ENCODE measurements around the gene SYNE2.

DNA sequence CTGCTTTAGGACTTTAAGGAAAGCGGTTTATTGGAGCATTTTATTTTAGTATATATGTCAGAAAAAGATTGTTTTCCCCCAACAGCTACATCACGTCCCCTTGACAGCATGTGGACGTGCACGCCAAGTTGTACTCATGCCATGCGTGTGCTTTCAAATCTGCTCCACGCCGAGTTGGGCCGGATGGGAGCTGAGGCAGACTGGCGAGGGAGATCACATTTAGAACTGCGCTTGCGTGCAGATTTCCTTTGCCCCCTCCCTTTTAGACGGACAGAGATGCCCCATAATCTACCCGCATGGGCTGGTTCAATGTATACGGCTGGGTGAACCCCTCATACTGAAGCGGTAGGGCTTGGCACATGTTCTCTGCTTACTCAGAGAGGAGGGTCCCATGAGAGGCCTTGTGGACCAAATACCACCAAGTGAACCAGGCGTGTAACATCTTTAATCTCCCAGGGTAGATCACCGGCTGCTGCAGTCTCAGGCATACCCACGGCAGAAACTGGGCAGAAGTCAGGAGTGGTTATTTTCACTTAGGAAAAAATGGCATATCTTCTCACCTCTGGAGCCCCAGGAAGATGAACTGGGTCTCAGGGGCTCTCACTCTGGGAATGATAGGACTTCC lies 349.2 kb downstream of the SYNE2 start:
- TF ChIP-seq, protein P1, sequence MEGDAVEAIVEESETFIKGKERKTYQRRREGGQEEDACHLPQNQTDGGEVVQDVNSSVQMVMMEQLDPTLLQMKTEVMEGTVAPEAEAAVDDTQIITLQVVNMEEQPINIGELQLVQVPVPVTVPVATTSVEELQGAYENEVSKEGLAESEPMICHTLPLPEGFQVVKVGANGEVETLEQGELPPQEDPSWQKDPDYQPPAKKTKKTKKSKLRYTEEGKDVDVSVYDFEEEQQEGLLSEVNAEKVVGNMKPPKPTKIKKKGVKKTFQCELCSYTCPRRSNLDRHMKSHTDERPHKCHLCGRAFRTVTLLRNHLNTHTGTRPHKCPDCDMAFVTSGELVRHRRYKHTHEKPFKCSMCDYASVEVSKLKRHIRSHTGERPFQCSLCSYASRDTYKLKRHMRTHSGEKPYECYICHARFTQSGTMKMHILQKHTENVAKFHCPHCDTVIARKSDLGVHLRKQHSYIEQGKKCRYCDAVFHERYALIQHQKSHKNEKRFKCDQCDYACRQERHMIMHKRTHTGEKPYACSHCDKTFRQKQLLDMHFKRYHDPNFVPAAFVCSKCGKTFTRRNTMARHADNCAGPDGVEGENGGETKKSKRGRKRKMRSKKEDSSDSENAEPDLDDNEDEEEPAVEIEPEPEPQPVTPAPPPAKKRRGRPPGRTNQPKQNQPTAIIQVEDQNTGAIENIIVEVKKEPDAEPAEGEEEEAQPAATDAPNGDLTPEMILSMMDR (IDR thresholded peaks at IDR 0.05), result no peak
- no peak for TF ChIP-seq POLR2AphosphoS5 (IDR thresholded peaks at IDR 0.05)

Measured in prostate gland (tissue), 2 donors.